IMR-90 (cell line): ENCODE results near the gene HACL1. TPM values are rescaled to one million over a fixed set of nuclear protein-coding genes. Genes with fewer than 3 reads are reported as not detected.

Source experiments
- ELK1 ChIP-seq: fragments of 150-350 bp; IDR thresholded peaks from 2 replicates; pipeline ENCODE4 v1.6.1; 2016; ENCODE audit warnings: low read depth, mild to moderate bottlenecking, low read length, moderate library complexity, borderline replicate concordance
- MAZ ChIP-seq: IDR thresholded peaks from 2 replicates; pipeline ENCODE4 v1.6.1; 2012; ENCODE audit warnings: low read depth, mild to moderate bottlenecking, low read length, improper control_type of control experiment, moderate library complexity, borderline replicate concordance
- POLR2A ChIP-seq: IDR thresholded peaks from 2 replicates; pipeline ENCODE4 v1.6.1; 2012; ENCODE audit warnings: mild to moderate bottlenecking, low read depth, low read length
- USF2 ChIP-seq: fragments of 150-350 bp; IDR thresholded peaks from 2 replicates; pipeline ENCODE4 v1.6.1; 2017; ENCODE audit warnings: mild to moderate bottlenecking, antibody characterized with exemption, low read length, low read depth
- polyA plus RNA-seq, 3 experiments: library from polyadenylated mRNA; depleted of rRNA; stranded (reverse); fragments of >200 nt; gene quantifications; 2 replicates each; pipeline ENCODE4 v1.2.3, GENCODE V29; 2012; ENCODE audit warnings: low replicate concordance in 1 of 3
- total RNA-seq: library from RNA; depleted of rRNA; stranded (reverse); fragments of >200 nt; gene quantifications from 2 replicates; pipeline ENCODE4 v1.2.3, GENCODE V29; 2012

Gene HACL1
- total and polyA plus RNA-seq, 2 of the 4 experiments (the other 2 are of a cell fraction) = 9.9 to 28.1 TPM

- TF ChIP-seq USF2 = no peak
- no peak for TF ChIP-seq ELK1
- TF ChIP-seq POLR2A = peak; percentile 33; the same call in 1 of the 2 replicates
- TF ChIP-seq MAZ = no peak
These were observed 29.4 kb upstream of the HACL1 start (continued) for GRCh38 chr3:15630646-15631350.
